Mesothelial cell of epicardium (in vitro differentiated cells): ENCODE results near the gene SUGP2. TPM values are rescaled to one million over a fixed set of nuclear protein-coding genes. Genes with fewer than 3 reads are reported as not detected.

Experiments used
- DNase-seq, 2 experiments: peaks; one replicate each; pipeline ENCODE4 v3.0.0; 2021; ENCODE audit warnings: low spot score in 2 of 2; ENCODE audit not compliant: unreplicated experiment in 2 of 2
- H3K27ac Mint-ChIP-seq: 2 replicates; pipeline ENCODE4 v1.8.0; 2021; ENCODE audit warnings: mixed read lengths
- H3K27me3 Mint-ChIP-seq: 2 replicates; pipeline ENCODE4 v1.8.0; 2021; ENCODE audit warnings: low read depth, mixed read lengths
- H3K36me3 Mint-ChIP-seq: 2 replicates; pipeline ENCODE4 v1.8.0; 2021; ENCODE audit warnings: mixed read lengths
- H3K4me1 Mint-ChIP-seq: 2 replicates; pipeline ENCODE4 v1.8.0; 2021; ENCODE audit warnings: mixed read lengths
- H3K4me3 Mint-ChIP-seq: 2 replicates; pipeline ENCODE4 v1.8.0; 2021; ENCODE audit warnings: mild to moderate bottlenecking, moderate library complexity, mixed read lengths
- H3K9me3 Mint-ChIP-seq: 2 replicates; pipeline ENCODE4 v1.8.0; 2021; ENCODE audit warnings: mixed read lengths
- CTCF ChIP-seq: fragments of 200-600 bp; sonication (generic); IDR thresholded peaks from one replicate; pipeline ENCODE4 v1.5.0; 2021; ENCODE audit warnings: antibody characterized with exemption; ENCODE audit not compliant: unreplicated experiment
- total RNA-seq: library from RNA; stranded (reverse); gene quantifications from 3 replicates; pipeline ENCODE4 v1.2.1, GENCODE V29; 2021

SUGP2 gene
- total RNA-seq, 1 donor from 2014 or later: 152 TPM

GRCh38 chr19:19010551-19010950, 22.8 kb downstream of the SUGP2 start:
- no peak for TF ChIP-seq CTCF
- Mint-ChIP-seq H3K36me3 (peaks cover 33% of the 10 kb centered on the region), H3K9me3 (no peaks in the 10 kb centered on the region), H3K27me3 (no peaks in the 10 kb centered on the region), H3K27ac (no peak overlapping the region), H3K4me1 (no peaks in the 10 kb centered on the region), H3K4me3 (no peak overlapping the region)
- no peak for DNase-seq

DNA sequence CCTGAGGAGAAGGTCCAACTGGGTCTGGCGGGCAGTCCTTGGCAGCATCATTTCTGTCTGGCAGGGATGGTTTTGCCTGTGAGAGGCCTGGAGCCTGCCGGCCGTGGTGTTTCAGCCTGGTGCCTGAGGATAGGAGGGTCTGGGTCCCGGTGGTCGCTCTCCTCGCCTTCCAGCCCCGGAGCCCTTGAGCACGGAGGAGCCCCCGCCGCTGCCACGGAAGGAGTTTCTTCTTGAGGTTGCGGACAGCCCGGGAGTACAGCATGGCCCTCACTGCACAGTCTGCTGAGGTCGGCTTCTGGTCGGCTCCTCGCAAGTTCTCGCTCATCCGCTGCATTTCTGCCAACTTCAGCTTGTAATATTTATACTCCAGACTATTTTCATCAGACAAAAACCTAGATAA, 23.4 kb downstream of the SUGP2 start:
- TF ChIP-seq CTCF: no peak
- Mint-ChIP-seq H3K27ac (no peak overlapping the region), H3K27me3 (no peaks in the 10 kb centered on the region), H3K4me3 (no peak overlapping the region), H3K4me1 (no peaks in the 10 kb centered on the region), H3K36me3 (peaks cover 33% of the 10 kb centered on the region), H3K9me3 (no peaks in the 10 kb centered on the region)
- DNase-seq: no peak

DNA sequence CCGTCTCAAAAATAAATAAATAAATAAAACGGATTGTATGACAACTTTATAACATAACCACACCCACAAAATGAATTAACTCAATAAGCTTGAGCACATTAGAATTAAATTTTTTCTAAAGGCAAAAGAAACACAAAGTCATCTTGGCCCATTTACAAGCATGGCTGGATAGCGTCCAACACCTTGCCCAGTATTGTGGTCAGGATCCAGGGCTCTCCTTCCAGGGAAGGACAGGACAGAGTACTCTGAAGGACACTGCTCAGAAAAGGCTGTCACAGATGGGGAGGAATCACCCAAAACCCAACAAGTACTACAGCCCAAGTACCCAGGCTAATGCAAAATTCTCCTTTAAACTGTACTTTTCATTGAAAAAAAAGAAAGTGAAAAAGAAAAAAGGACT, 27.1 kb downstream of the SUGP2 start:
- DNase-seq: no peak
- H3K9me3 Mint-ChIP-seq: no peaks in the 10 kb centered on the region
- H3K4me1 Mint-ChIP-seq: no peaks in the 10 kb centered on the region
- no peak overlapping the region for H3K4me3 Mint-ChIP-seq
- H3K36me3 Mint-ChIP-seq: peaks cover 35% of the 10 kb centered on the region
- no peak overlapping the region for H3K27ac Mint-ChIP-seq
- no peaks in the 10 kb centered on the region for H3K27me3 Mint-ChIP-seq
- TF ChIP-seq CTCF: no peak

- no peak for DNase-seq
- Mint-ChIP-seq H3K9me3 (no peaks in the 10 kb centered on the region), H3K27me3 (no peaks in the 10 kb centered on the region), H3K36me3 (peaks cover 26% of the 10 kb centered on the region), H3K27ac (no peak overlapping the region), H3K4me3 (no peak overlapping the region), H3K4me1 (no peaks in the 10 kb centered on the region)
- no peak for TF ChIP-seq CTCF
Measured at GRCh38 chr19:19004144-19004543, 29.2 kb downstream of the SUGP2 start.

DNA sequence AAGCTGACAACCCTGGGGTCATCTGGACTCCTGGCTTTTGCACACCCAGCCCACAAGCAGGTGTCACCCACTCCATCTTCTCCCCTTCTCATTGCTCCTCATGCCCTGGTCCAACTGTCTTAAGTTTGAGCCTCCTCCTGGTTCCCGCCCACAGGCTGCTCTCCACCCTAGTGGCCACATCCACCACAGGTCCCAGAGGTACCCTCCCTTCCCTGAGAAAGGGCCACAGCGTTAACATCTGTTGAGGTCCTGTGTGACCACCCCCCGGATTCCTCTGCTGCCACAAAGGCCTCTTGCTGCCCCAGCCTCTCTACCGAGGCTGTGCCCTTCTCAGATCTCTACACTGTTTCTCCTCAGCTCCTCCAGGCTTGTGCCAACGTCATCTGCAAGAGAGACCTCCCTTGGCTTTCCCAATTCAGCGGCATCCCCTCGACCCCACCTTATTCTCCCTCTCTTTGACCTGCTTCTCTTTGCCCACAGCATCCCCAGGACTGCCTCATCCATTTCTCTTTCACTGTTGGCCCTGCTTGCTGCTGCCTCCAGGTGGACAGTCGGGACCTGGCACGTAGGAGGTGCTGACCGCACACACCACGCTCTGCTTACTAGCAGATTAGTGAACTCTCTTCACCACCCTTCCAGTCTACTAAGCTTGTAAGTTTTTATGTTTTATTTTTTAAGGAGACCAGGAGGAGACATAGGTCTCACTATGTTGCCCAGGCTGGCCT, 33.3 kb downstream of the SUGP2 start:
- no peaks in the 10 kb centered on the region for H3K27me3 Mint-ChIP-seq
- no peak for DNase-seq
- no peak for TF ChIP-seq CTCF
- H3K27ac Mint-ChIP-seq: no peak overlapping the region
- H3K9me3 Mint-ChIP-seq: no peaks in the 10 kb centered on the region
- H3K4me1 Mint-ChIP-seq: no peaks in the 10 kb centered on the region
- peaks cover 25% of the 10 kb centered on the region for H3K36me3 Mint-ChIP-seq
- H3K4me3 Mint-ChIP-seq: no peak overlapping the region
